Psoas muscle (tissue), 8 donors: ENCODE data around the gene PRR22. TPM values are rescaled to one million over a fixed set of nuclear protein-coding genes. Genes with fewer than 3 reads are reported as not detected.

Experiments
- ATAC-seq, 4 donors: fragments of 200-7000 bp; cut with Tn5 transposase; one replicate each; pipeline ENCODE4 v1.9.1; 2020; ENCODE audit warnings: moderate library complexity in 3 of 4, mild to moderate bottlenecking in 2 of 4
- DNase-seq, 2 donors: peaks; one replicate each; pipeline ENCODE4 v3.0.0-alpha.2; 2020
- H3K27ac ChIP-seq: fragments of 200-600 bp; one replicate; pipeline ENCODE4 v1.8.0; 2022
- H3K27me3 ChIP-seq, 3 donors: fragments of 200-600 bp in 1 of 3; one replicate each; pipeline versions ENCODE4 v1.6.1 to v1.8.0; 2013 to 2022; ENCODE audit warnings: low read length in 2 of 3, mild to moderate bottlenecking in 2 of 3, moderate library complexity in 1 of 3; ENCODE audit not compliant: insufficient read depth in 3 of 3
- H3K36me3 ChIP-seq, 2 donors: fragments of 200-600 bp in 1 of 2; one replicate each; pipeline versions ENCODE4 v1.6.1 to v1.8.0; 2013 to 2022; ENCODE audit warnings: low read depth in 1 of 2, mild to moderate bottlenecking in 1 of 2, moderate library complexity in 1 of 2; ENCODE audit not compliant: insufficient read depth in 1 of 2
- H3K4me1 ChIP-seq: fragments of 200-600 bp; one replicate; pipeline ENCODE4 v1.8.0; 2022
- H3K4me3 ChIP-seq: fragments of 200-600 bp; one replicate; pipeline ENCODE4 v1.8.0; 2022; ENCODE audit warnings: mild to moderate bottlenecking
- H3K9me3 ChIP-seq: fragments of 200-600 bp; one replicate; pipeline ENCODE4 v1.8.0; 2022
- WGBS, 3 donors: extraction: QIAGEN DNeasy Blood & Tissue Kit; methylation state at CpG; one replicate each; pipeline versions ENCODE4 v1.1.6 to v1.1.7; 2013; 5-methylcytosine and 5-hydroxymethylcytosine counted together
- intact Hi-C, 2 donors: fragments of 100-400 bp; cut with DNase I; formaldehyde crosslinking; loops; one replicate each; pipeline versions ENCODE4 v1.11.0 to v1.14.2; 2022
- polyA plus RNA-seq, 3 donors: library from polyadenylated mRNA; stranded (reverse); fragments of 200-250 nt; gene quantifications; one replicate each; pipeline ENCODE4 v1.2.3, GENCODE V29; 2013
- total RNA-seq, 4 donors: library from RNA; stranded (reverse); fragmentation: NEBNext Ultra II Directional in 2 of 4; extraction: Animal tissue kit (Norgen Biotek cat#: 25700) in 2 of 4; gene quantifications; one replicate each; pipeline versions ENCODE4 v1.2.1 to v1.2.4, GENCODE V29; 2021 to 2023
- TF ChIP-seq, protein P1 (sequence below): fragments of 200-600 bp; IDR thresholded peaks from one replicate; pipeline ENCODE4 v1.8.0; 2022; ENCODE audit warnings: antibody characterized with exemption
- donor health status: healthy with polysubstance abuse.
- donor health status: DM: no; HTN: no; CAD: no; lungs with moderate emphysema.
- donor health status: Bipolar disorder and iron deficiency.
- donor health status: healthy.
- donor health status: DM: yes; HTN: yes; CAD: no.
- donor health status: DM: no; HTN: no; CAD: no.
- donor health status: DM: no; HTN: no; CAD: no.
- donor health status: DM: yes; HTN: yes; CAD: no.

Gene PRR22
- total and polyA plus RNA-seq, 7 donors = 0.57 to 2.7 (median 1.2) TPM

DNA sequence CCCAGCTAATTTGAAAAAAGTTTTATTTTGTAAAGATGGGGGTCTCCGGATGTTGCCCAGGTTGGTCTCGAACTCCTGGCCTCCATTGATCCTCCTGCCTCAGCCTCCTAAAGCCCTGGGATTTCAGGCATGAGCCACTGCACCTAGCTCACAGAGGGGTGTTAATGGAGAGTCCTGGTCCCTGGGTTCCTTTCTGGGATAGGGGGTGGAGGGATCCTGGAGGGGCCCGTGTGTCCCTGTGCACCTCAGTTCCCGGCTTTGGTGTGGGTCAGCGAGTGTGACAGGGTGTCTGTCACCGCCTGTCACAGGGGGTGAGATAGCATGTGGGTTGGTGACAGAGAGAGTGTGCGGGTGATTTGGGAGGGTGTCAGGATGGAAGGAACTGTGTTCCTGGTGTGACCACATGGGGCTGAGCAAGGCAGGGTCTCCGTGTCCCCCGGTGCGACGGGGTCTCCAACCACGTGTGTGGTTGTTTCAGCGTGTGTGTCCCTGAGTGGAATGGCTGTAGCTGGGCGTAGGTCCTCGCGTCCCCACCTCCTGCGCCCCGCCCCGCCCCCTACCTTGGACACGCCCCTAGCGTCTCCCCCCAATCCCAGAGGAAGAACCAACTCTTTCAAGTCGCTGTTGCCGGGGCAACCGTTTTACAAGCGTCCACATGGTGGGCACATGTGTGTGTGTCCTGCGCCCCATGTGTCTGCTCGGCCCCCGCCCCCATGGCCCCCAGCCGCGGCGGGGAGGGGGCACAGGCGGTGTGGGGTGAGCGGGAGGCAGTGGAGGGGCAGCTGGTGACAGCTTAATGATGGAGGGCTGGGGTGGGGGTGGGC is 17.5 kb upstream of the PRR22 start:
- TF ChIP-seq, protein P1, sequence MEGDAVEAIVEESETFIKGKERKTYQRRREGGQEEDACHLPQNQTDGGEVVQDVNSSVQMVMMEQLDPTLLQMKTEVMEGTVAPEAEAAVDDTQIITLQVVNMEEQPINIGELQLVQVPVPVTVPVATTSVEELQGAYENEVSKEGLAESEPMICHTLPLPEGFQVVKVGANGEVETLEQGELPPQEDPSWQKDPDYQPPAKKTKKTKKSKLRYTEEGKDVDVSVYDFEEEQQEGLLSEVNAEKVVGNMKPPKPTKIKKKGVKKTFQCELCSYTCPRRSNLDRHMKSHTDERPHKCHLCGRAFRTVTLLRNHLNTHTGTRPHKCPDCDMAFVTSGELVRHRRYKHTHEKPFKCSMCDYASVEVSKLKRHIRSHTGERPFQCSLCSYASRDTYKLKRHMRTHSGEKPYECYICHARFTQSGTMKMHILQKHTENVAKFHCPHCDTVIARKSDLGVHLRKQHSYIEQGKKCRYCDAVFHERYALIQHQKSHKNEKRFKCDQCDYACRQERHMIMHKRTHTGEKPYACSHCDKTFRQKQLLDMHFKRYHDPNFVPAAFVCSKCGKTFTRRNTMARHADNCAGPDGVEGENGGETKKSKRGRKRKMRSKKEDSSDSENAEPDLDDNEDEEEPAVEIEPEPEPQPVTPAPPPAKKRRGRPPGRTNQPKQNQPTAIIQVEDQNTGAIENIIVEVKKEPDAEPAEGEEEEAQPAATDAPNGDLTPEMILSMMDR = no peak
- Histone ChIP-seq H3K27ac (no peak overlapping the region), H3K4me1 (no peaks in the 10 kb centered on the region), H3K27me3 (peaks cover 0 to 89% (median 35%) of the 10 kb centered on the region in 3 donors), H3K9me3 (no peaks in the 10 kb centered on the region), H3K36me3 (no peaks in the 10 kb centered on the region), H3K4me3 (no peak overlapping the region)
- intact Hi-C loops = loop anchor here in 1 of 2 donors (10.0 kb wide), 1 partner anchor 223 kb away; no protein-coding TSS in a partner anchor
- ATAC-seq (no peak), DNase-seq (no peak)
- 11 to 16% (median 12%) methylated on average over 29 to 33 of the region's 33 CpGs for WGBS, 3 donors

- H3K9me3 ChIP-seq = no peaks in the 10 kb centered on the region
- no peak for ATAC-seq
- 59 to 68% (median 66%) methylated on average over 17 of the region's 17 CpGs for WGBS, 3 donors
- TF ChIP-seq, protein P1 = no peak
- H3K27ac ChIP-seq = no peak overlapping the region
- no peak overlapping the region for H3K4me3 ChIP-seq
- intact Hi-C loops = loop anchor here in 1 of 2 donors (10.0 kb wide), 1 partner anchor 224 kb away; no protein-coding TSS in a partner anchor
- H3K36me3 ChIP-seq = no peaks in the 10 kb centered on the region
- DNase-seq = no peak
- no peaks in the 10 kb centered on the region for H3K4me1 ChIP-seq
- H3K27me3 ChIP-seq = peaks cover 0 to 75% (median 31%) of the 10 kb centered on the region in 3 donors
Measured at GRCh38 chr19:5800361-5801270, 16.1 kb upstream of the PRR22 start.

- Histone ChIP-seq H3K27ac (no peak overlapping the region), H3K36me3 (no peaks in the 10 kb centered on the region), H3K4me1 (no peaks in the 10 kb centered on the region), H3K9me3 (no peaks in the 10 kb centered on the region), H3K4me3 (no peak overlapping the region), H3K27me3 (peaks cover 0 to 75% (median 27%) of the 10 kb centered on the region in 3 donors)
- intact Hi-C loops = loop anchor here in 1 of 2 donors (10.0 kb wide), 1 partner anchor 225 kb away; no protein-coding TSS in a partner anchor
- ATAC-seq = no peak
- TF ChIP-seq, protein P1 = no peak
- no peak for DNase-seq
- 44 to 54% (median 47%) methylated on average over 34 to 37 of the region's 37 CpGs for WGBS, 3 donors
Measured at GRCh38 chr19:5799247-5800241, 15.0 kb upstream of the PRR22 start.

DNA sequence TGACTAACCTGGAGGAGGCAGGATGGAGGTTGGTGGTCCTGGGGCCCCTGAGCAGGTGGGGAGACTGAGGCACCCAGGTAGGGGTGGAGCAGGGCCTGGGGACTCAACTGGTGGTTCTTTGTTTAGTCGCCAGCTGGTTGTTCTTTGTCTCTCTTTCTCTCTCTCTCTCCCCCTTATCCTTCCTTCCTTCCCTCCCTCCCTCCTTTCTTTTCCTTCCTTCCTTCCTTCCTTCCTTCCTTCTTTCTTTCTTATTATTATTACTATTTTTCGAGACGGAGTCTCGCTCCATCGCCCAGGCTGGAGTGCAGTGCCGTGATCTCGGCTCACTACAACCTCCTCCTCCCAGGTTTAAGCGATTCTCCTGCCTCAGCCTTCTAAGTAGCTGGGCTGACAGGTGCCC is 13.7 kb upstream of the PRR22 start:
- no peak overlapping the region for H3K4me3 ChIP-seq
- WGBS, 3 donors = 77 to 88% (median 83%) methylated on average over 5 to 8 of the region's 8 CpGs
- H3K27ac ChIP-seq = no peak overlapping the region
- DNase-seq (no peak), ATAC-seq (no peak)
- TF ChIP-seq, protein P1 = no peak
- no peaks in the 10 kb centered on the region for H3K4me1 ChIP-seq
- H3K36me3 ChIP-seq = no peaks in the 10 kb centered on the region
- H3K9me3 ChIP-seq = no peaks in the 10 kb centered on the region
- peaks cover 0 to 62% (median 18%) of the 10 kb centered on the region in 3 donors for H3K27me3 ChIP-seq
- intact Hi-C loops = no loop called here
